ENCODE results near the gene FMO3.

The FMO3 gene

GRCh38 chr1:171117085-171117484 lies 26.4 kb downstream of the FMO3 start:
- DNase-seq = no peak

- DNase-seq = no peak
Measured at GRCh38 chr1:171119648-171120047, 28.9 kb downstream of the FMO3 start.

DNA sequence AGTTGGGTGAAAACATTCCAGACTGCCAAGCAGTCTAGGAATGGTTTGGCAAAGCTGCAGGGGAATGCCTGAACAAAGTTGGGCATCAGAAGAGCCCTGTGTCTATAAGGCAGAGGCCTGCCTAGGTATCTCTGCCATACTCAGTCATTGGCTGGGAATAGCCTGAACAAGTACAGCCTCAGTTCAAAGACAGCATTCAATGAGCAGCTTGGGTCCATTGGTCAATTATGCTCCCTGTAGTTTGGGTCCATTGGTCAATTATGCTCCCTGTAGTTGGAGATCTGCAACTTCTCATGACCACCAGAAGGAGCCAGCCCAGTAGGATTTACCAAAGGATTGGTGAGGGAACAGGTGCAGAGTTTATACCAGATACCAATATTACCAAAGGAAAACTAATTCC lies 31.6 kb downstream of the FMO3 start:
- DNase-seq = no peak

DNA sequence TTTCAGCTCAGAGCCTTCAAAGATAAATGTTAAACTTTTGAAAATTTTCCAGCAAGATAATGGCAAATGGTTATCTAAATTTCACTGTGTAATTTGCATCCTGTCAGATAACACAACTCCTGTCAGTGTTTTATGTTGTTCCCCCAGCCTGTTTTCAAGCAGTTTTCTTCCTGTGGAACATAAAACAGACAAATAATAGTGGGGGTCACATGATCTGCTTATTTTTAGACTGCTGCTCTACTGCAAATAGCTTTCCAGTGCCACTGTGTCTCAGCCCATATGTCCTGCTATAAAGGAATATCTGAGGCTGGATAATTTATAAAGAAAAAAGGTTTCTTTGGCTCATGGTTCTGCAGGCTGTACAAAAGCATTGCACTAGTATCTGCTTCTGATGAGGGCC lies 32.2 kb downstream of the FMO3 start:
- DNase-seq = no peak

DNA sequence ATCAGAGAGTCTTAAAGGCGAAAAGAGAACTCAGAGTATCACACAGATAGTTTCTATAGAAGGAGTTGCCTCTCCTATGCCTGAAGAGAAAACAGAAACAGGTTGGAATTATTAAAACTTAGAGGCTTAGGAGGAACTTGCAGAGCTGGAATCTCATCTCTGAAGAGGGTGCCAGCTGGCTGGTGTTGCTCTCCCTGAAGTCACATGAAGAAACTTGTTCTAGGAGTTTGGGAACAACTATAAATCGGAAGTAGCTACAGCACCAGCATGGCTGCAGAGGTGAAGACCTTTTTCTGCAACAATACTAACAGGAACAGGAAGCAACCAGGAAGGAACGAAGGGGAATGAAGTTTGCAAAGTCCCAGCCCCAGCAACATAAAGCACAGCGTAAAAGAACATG lies 35.8 kb downstream of the FMO3 start:
- DNase-seq = no peak

- no peak for DNase-seq
Measured at GRCh38 chr1:171127099-171127498, 36.4 kb downstream of the FMO3 start.

DNA sequence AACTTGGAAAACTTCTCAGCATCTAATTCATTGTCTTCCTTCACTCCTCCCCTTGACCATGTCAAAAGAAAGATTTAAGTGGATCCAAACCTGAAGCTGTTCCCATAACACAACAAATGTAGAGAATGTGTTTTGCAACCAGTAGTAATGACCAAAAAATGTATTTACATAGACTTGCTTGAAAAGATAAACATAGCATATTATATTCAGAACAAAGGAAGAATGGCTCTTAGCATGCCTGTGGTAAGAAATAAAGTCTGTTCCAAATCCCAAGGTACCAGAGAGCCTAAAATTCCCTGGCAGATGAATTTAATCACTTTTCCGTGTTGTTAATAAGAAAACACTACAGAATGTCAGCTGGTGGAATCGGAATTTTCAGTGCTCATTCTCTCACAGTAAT lies 36.8 kb downstream of the FMO3 start:
- no peak for DNase-seq

- no peak for DNase-seq
Measured at GRCh38 chr1:171128463-171128862, 37.8 kb downstream of the FMO3 start.

DNA sequence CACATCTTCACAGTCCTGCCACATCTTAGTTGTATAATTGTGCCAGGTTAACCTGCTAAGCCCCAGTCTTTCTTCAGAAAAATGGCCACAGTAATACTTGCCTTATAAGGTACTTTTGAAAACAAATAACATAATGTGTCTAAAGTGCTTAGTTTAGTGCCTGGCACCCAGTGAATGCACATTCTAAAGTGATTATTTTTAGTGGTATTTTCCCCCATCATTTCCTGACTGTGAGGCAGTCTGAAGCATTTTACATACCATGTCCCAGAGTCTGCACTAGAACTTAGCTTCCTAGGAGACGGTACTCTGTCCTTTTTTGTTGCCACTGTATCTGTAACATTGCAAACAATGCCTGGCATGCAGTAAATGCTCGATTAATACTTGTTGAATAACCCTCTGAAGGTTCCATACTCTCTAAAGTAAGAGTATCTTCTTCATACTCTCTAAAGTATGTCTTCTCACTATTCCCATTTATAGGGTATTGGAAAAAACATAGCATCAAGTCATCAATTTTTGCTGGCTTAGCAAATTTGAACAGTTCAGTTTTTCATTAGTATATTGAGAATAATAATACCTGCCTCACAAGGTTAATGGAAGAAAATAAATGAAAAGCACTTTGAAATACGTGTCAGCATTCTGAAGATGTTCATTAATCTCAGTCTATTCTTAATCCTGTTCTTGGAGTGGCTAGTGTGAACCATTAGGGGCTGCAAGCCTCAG lies 43.7 kb downstream of the FMO3 start:
- no peak for DNase-seq

- DNase-seq = no peak
Measured at GRCh38 chr1:171137580-171137979, 46.9 kb downstream of the FMO3 start.

DNA sequence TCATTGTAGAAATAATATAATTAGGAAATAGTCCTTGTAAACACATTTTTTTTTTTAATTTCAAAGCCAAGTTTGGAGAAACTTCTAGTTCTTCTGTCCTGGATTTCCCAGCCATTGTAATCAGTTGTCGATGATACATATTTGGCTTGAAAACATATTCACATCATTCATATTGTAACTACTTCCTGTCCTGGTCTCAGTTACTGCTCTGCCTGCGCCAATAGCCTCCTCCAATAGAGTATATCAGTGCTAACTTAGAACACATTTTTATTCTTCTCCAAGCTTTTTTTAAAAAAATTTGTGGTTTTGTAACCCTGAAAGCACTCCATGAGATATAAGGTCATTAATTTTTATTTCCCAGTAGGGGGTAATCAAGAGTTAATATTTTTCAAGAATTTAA lies 48.3 kb downstream of the FMO3 start:
- no peak for DNase-seq

DNA sequence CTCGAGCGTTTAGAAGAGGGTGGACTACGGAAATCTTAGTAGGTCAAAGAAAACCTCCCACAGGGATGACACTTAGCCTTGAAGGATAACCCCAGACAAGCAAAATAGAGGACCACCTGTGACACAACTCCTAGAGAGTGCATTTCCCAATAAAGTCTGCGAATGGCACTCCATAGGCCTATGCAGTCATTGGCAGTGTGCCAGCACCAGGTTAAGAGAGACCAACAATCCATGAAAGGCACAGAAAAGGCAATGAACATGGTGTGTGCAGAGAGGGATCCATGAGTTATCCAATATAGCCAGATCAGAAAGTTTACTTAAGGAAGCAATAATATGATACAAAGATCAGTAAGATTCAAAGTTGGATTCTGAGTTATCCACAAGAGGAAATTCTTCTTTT lies 49.2 kb downstream of the FMO3 start:
- DNase-seq = peak; percentile 82

DNA sequence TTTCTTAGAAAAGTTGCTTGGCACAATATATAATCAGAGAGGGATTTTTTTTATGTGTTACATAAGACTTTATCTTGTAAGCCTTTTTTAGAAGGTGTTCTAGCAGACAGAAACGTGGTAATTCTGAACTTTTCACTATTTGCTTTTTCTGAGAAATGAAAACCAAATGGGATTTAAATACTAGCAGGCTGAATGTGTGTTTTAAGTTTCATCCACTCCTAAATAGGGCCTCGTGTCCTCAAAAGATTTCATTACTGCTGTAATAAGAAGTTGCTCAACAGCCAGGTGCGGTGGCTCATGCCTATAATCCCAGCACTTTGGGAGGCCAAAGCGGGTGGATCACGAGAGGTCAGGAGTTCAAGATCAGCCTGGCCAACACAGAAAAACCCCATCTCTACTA lies 49.7 kb downstream of the FMO3 start:
- no peak for DNase-seq

DNA sequence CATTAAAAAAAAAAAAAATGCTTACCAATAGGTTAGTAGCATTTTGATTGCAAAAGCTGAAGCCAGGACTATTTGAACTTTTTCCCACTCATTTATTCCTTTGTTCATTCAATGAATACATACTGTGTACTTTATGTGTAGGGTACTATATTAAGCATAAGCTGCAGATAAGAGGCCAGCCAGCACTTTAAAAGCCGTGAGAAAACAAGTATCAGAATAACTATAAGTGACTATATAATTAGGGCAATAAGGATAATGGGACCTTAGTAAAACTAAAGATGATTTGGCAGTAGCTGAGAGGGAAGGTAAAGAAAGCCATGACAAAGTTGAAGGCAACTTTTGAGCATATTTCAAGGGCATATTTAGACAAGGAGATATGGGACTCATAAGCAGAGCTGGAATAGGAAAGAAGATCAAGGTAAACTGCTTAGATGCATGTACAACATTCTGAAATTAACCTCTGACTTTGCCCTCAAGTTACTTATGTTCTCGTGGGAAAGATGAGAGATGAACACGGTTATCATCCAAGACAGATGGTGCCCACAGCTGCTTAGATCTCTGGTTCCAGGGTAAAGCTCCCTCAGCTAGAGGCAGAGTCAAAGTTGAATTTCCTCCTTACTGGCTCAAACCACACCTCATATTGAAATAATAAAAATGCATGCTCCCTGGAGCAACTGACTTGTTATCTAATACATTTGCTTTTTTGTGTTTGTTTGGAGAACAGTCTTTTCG lies 50.4 kb downstream of the FMO3 start:
- peak; percentile 48 for DNase-seq

DNA sequence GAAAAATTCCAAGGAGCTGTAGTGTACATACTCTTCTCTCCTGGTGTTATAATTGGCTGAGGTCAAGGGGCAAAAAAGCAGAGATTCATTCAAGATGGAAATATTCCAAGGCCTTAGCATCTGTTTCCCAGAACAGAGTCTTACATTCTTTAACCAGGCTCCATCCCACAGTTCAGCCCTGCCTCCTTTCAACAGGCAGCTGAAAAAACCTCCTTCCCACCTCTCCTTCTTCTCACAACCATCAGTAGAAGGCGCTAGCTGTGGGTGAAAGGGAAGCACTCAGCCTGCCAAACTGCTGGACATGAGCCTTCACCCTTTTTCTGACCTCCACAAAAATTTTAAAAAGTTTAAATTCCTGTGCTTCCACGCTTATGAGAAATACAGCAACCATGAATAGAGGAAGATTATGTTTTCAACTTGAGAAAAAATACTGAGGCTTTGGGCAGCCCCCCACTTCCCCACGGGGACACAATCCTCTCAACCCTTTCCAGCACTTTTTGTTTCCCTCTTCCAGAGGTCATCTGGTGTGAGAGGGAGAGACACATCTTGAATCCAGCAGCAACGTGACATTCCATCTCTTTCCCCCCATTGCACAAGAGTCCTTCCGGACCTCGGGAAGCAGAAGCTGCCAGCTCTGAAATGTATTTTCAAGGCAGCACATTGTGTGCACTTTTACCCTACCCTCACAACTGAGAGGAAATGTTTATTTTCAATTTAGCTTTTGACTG lies 51.1 kb downstream of the FMO3 start:
- DNase-seq = peak; percentile 58

DNA sequence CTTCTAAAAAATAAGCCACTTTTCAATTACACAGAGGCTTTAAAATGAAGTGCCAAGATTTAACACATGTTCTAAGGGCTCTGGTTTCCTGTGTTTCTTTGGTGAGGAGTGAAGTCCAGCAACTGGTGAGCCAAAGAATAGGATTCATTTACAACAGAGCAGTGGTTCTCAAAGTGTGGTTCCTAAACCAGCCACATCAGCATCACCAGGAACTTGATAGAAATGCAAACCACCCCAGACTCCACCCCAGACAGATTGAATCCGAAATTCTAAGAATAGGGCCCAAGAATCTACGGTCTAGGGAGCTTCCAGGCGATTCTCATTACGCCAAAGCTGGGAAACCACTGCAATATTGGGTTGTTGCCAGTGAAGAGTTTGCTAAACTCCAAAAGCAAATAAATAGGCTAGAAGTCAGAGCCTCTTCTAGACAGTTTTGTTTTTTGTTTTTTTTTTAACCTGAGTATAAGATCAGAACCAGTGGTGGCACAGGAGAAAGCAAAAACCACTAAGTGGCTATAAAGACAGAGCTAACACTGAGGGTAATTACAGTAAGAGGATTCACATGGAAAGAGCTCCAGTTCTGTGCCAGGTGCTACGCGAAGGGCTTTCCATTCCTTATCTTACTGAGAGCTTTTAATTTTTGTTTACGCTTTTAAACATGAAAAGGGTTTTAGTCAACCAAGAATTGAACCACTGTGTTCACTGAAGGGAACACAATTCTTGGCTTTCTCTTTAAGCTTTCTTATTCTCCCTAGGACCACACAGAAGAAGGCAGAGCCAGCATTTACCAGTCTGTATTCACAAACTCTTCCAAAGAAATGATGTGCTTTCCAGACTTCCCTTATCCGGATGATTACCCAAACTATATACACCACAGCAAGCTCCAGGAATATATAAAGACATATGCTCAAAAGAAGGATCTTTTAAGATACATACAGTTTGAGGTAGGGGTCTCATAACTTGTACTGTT lies 52.0 kb downstream of the FMO3 start:
- peak; percentile 99 for DNase-seq

GRCh38 chr1:171150156-171150555 lies 59.5 kb downstream of the FMO3 start:
- DNase-seq = no peak

- peak; percentile 40 for DNase-seq
Measured at GRCh38 chr1:171152549-171152948, 61.8 kb downstream of the FMO3 start.

DNA sequence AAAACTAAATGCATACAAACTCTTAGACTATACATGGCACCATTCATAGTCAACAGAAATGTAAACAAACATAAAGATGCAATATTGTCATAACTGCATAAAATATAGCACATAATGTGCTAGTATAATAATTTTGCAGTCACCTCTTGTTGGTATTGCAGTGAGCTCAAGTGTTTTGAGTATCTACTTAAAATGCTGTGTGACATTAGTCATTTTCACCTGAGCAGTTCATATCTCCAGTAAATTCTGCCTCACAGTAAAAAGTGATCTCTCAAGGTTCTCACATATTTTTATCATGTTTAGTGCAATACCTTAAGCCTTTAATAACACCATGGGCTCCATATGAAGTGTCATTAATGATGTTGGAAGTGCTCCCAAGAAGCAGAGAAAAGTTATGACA lies 64.8 kb downstream of the FMO3 start:
- DNase-seq = no peak

GRCh38 chr1:171158096-171158495 lies 67.4 kb downstream of the FMO3 start:
- no peak for DNase-seq

DNA sequence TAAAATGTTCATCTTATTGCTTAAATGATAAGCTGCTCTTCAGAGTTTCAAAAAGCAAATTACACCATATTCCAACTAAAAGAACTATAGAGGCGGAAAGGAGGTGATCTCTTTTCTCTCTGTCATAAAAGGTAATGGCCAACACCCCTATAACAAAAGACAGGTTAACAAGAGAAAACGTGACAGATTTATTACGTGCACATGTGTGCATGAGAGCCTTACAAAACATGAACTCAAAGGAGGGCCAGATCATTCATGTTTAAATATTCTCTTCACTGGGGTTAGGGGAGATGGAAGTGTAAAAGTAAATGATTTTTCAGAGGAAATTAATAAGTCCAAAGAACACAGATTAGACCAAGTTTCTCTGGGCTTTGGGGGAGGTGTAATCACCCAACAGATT lies 67.8 kb downstream of the FMO3 start:
- DNase-seq = no peak

- no peak for DNase-seq
Measured at GRCh38 chr1:171159148-171159547, 68.4 kb downstream of the FMO3 start.

- DNase-seq = no peak
Measured at GRCh38 chr1:171160211-171160610, 69.5 kb downstream of the FMO3 start.

All from DMS79 treated with DMSO at 0.1 percent for 48 hours (cell line).